HEK293 (cell line): ENCODE results near the gene ABCA7.
A peak's percentile ranks its signal among the peaks of the same experiment; 100 is the strongest.

Experiments
- CTCF ChIA-PET: fragments of 350-600 bp; formaldehyde crosslinking; extraction: SDS; loops from one replicate; lab custom pipeline; 2021; ENCODE audit warnings: antibody characterized with exemption; lab: Yijun Ruan, JAX
- POLR2A ChIA-PET: fragments of 300-600 bp; formaldehyde crosslinking; extraction: SDS; loops from one replicate; lab custom pipeline; 2020; ENCODE audit warnings: antibody characterized with exemption, inconsistent platforms; lab: Yijun Ruan, JAX
- H3K27ac ChIP-seq: fragments of 200-500 bp; sonication (Bioruptor generic); 2 replicates; pipeline ENCODE4 v1.5.1; 2014; ENCODE audit warnings: low read depth, low read length, control low read depth, inconsistent platforms; ENCODE audit errors: extremely low read depth
- H3K36me3 ChIP-seq, 2 experiments: fragments of 200-500 bp in 1 of 2; sonication (Bioruptor generic) in 1 of 2; 1 replicate in 1 of 2; 2 replicates in 1 of 2; pipeline ENCODE4 v1.5.1; 2014 to 2017; ENCODE audit warnings: inconsistent platforms in 2 of 2, low read length in 2 of 2; ENCODE audit not compliant: control insufficient read depth in 2 of 2, insufficient read depth in 1 of 2
- H3K4me1 ChIP-seq: fragments of 200-500 bp; sonication (Bioruptor generic); 2 replicates; pipeline ENCODE4 v1.5.1; 2014; ENCODE audit warnings: mild to moderate bottlenecking, low read length, inconsistent platforms; ENCODE audit not compliant: control insufficient read depth, insufficient read depth
- H3K4me3 ChIP-seq: 2 replicates; pipeline ENCODE4 v1.5.1; 2011; ENCODE audit warnings: low read depth, mild to moderate bottlenecking, control low read depth, low read length, moderate library complexity
- H3K9me3 ChIP-seq: fragments of 200-500 bp; sonication (Bioruptor generic); 2 replicates; pipeline ENCODE4 v1.5.1; 2014; ENCODE audit warnings: low read depth, low read length, inconsistent platforms; ENCODE audit not compliant: control insufficient read depth, insufficient read depth
- EGR2 ChIP-seq: fragments of 450-650 bp; formaldehyde crosslinking; IDR thresholded peaks from 2 replicates; pipeline ENCODE4 v1.5.1; 2016; ENCODE audit warnings: low read depth, missing biosample characterization, missing genetic modification characterization
- HOXC10 ChIP-seq: sonication (generic); formaldehyde crosslinking; IDR thresholded peaks from 2 replicates; pipeline ENCODE4 v1.8.1; 2023; ENCODE audit warnings: mild to moderate bottlenecking, missing genetic modification reagents
- KLF8 ChIP-seq: fragments of 450-650 bp; formaldehyde crosslinking; IDR thresholded peaks from 2 replicates; pipeline ENCODE4 v1.5.1; 2016; ENCODE audit warnings: missing biosample characterization, missing genetic modification characterization
- PRDM1 ChIP-seq: fragments of 450-650 bp; formaldehyde crosslinking; IDR thresholded peaks from 2 replicates; pipeline ENCODE4; 2016; ENCODE audit warnings: missing biosample characterization, missing genetic modification characterization
- RBAK ChIP-seq: fragments of 450-650 bp; formaldehyde crosslinking; IDR thresholded peaks from 2 replicates; pipeline ENCODE4 v1.5.1; 2016; ENCODE audit warnings: missing biosample characterization, missing genetic modification characterization
- SCRT1 ChIP-seq: fragments of 450-650 bp; formaldehyde crosslinking; IDR thresholded peaks from 2 replicates; pipeline ENCODE4 v1.5.1; 2016; ENCODE audit warnings: missing biosample characterization, missing genetic modification characterization, borderline replicate concordance
- SP7 ChIP-seq: fragments of 450-650 bp; formaldehyde crosslinking; IDR thresholded peaks from 2 replicates; pipeline ENCODE4 v1.5.1; 2016; ENCODE audit warnings: missing biosample characterization, missing genetic modification characterization
- TRIM28 ChIP-seq: IDR thresholded peaks from 2 replicates; pipeline ENCODE4 v1.6.1; 2011; ENCODE audit warnings: low read length, control low read depth, borderline replicate concordance
- WT1 ChIP-seq: fragments of 450-650 bp; formaldehyde crosslinking; IDR thresholded peaks from 2 replicates; pipeline ENCODE4 v1.5.1; 2016; ENCODE audit warnings: missing biosample characterization, missing genetic modification characterization
- ZFHX2 ChIP-seq: fragments of 450-650 bp; formaldehyde crosslinking; conservative IDR thresholded peaks from 2 replicates; pipeline ENCODE4 v1.5.1; 2016; ENCODE audit warnings: missing biosample characterization, missing genetic modification characterization
- ZNF155 ChIP-seq: fragments of 450-650 bp; formaldehyde crosslinking; IDR thresholded peaks from 2 replicates; pipeline ENCODE4 v1.5.1; 2016; ENCODE audit warnings: missing biosample characterization, missing genetic modification characterization
- ZNF19 ChIP-seq: fragments of 450-650 bp; formaldehyde crosslinking; IDR thresholded peaks from 2 replicates; pipeline ENCODE4; 2016; ENCODE audit warnings: missing biosample characterization, missing genetic modification characterization, low read depth
- ZNF239 ChIP-seq: fragments of 450-650 bp; formaldehyde crosslinking; IDR thresholded peaks from 2 replicates; pipeline ENCODE4 v1.5.1; 2016; ENCODE audit warnings: missing biosample characterization, missing genetic modification characterization
- ZNF266 ChIP-seq: fragments of 450-650 bp; formaldehyde crosslinking; IDR thresholded peaks from 2 replicates; pipeline ENCODE4 v1.5.1; 2016; ENCODE audit warnings: missing biosample characterization, missing genetic modification characterization, low read depth
- ZNF350 ChIP-seq: fragments of 450-650 bp; formaldehyde crosslinking; IDR thresholded peaks from 2 replicates; pipeline ENCODE4 v1.5.0; 2017; ENCODE audit warnings: missing biosample characterization, mild to moderate bottlenecking, missing genetic modification characterization
- ZNF600 ChIP-seq: fragments of 450-650 bp; formaldehyde crosslinking; IDR thresholded peaks from 2 replicates; pipeline ENCODE4 v1.5.1; 2016; ENCODE audit warnings: missing biosample characterization, missing genetic modification characterization
- ZNF670 ChIP-seq: fragments of 450-650 bp; formaldehyde crosslinking; IDR thresholded peaks from 2 replicates; pipeline ENCODE4 v1.5.1; 2016; ENCODE audit warnings: missing biosample characterization, missing genetic modification characterization, low read depth
- ZXDB ChIP-seq: fragments of 450-650 bp; formaldehyde crosslinking; IDR thresholded peaks from 2 replicates; pipeline ENCODE4 v1.5.1; 2016; ENCODE audit warnings: missing biosample characterization, missing genetic modification characterization
- TF ChIP-seq, protein P1 (sequence below): fragments of 450-650 bp; formaldehyde crosslinking; IDR thresholded peaks from 2 replicates; pipeline ENCODE4 v1.5.1; 2016; ENCODE audit warnings: missing biosample characterization, missing genetic modification characterization
- TF ChIP-seq, protein P2 (sequence below): fragments of 450-650 bp; IDR thresholded peaks from 2 replicates; pipeline ENCODE4 v1.5.1; 2018; ENCODE audit warnings: missing biosample characterization, missing genetic modification characterization

Gene ABCA7

DNA sequence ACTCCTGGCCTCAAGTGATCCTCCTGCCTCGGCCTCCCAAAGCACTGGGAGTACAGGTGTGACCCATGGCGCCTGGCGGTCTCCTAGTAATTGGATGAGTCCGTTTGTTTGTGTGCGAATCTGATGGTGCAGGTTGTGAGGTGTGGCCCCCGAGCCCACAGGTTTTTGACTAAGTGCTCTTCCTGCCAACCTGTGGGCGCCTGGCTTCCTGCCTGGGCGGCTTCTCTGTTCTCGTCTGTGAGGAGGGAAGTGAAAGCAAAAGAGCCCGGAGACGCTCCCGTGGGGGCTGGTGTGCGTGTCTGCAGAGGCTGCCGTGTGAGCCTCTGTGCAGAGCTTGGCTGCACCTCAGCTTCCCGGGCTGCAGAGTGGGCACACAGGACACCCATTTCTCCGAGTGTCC, 37.0 kb downstream of the ABCA7 start:
- Histone ChIP-seq H3K27ac (no peak overlapping the region), H3K9me3 (no peaks in the 10 kb centered on the region), H3K4me3 (no peak overlapping the region), H3K4me1 (no peaks in the 10 kb centered on the region), H3K36me3 (no peaks in the 10 kb centered on the region)
- ChIA-PET CTCF (interaction anchor here (0.6 to 1.4 kb wide), 2 partner anchors 12 to 16 kb away, joined by 4 read pairs; no protein-coding TSS in a partner anchor), POLR2A (no interaction called here)
- TF ChIP-seq ZFHX2 (tag by site-specific recombination) (0 out of 2 replicates have a peak, but pooled peaks have one; percentile 10), KLF8 (tag by site-specific recombination) (no peak), EGR2 (peak; percentile 37; the same call in 1 of the 2 replicates), PRDM1 (tag by site-specific recombination) (no peak), HOXC10 (CRISPR knock-in tag) (no peak), TRIM28 (no peak), ZNF19 (no peak), SP7 (tag by site-specific recombination) (no peak), ZNF155 (tag by site-specific recombination) (no peak), WT1 (no peak), RBAK (tag by site-specific recombination) (no peak), ZNF670 (no peak), ZNF350 (no peak), ZNF266 (tag by site-specific recombination) (no peak), SCRT1 (tag by site-specific recombination) (0 out of 2 replicates have a peak, but pooled peaks have one; percentile 30)
- TF ChIP-seq, protein P1, sequence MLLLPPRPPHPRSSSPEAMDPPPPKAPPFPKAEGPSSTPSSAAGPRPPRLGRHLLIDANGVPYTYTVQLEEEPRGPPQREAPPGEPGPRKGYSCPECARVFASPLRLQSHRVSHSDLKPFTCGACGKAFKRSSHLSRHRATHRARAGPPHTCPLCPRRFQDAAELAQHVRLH, result no peak
- TF ChIP-seq, protein P2, sequence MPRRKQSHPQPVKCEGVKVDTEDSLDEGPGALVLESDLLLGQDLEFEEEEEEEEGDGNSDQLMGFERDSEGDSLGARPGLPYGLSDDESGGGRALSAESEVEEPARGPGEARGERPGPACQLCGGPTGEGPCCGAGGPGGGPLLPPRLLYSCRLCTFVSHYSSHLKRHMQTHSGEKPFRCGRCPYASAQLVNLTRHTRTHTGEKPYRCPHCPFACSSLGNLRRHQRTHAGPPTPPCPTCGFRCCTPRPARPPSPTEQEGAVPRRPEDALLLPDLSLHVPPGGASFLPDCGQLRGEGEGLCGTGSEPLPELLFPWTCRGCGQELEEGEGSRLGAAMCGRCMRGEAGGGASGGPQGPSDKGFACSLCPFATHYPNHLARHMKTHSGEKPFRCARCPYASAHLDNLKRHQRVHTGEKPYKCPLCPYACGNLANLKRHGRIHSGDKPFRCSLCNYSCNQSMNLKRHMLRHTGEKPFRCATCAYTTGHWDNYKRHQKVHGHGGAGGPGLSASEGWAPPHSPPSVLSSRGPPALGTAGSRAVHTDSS (tag by site-specific recombination), result no peak

DNA sequence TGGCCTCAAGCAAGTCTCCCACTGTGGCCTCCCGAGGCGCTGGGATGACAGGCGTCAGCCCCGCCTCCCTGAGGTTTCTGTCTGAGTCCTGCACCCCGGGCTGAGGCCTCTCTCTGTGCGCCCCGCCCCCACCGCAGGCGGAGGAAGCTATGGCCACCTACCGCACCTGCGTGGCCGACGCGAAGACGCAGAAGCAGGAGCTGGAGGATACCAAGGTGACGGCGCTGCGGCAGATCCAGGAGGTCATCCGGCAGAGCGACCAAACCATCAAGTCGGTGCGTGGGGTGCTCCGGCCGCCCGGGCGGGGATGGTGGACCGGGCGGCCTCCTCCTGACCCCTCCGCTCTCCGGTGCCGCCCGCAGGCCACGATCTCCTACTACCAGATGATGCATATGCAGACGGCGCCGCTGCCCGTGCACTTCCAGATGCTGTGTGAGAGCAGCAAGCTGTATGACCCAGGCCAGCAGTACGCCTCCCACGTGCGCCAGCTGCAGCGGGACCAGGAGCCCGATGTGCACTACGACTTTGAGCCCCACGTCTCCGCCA, 39.7 kb downstream of the ABCA7 start:
- H3K27ac ChIP-seq, result no peak overlapping the region
- no peaks in the 10 kb centered on the region for H3K4me1 ChIP-seq
- H3K36me3 ChIP-seq, result peaks cover 0 to 5% of the 10 kb centered on the region in 2 experiments; a peak in 1 of 3 replicates
- no peak for TF ChIP-seq HOXC10 (CRISPR knock-in tag)
- TF ChIP-seq ZXDB (tag by site-specific recombination), result no peak
- ChIA-PET CTCF (no interaction called here), POLR2A (no interaction called here)
- H3K4me3 ChIP-seq, result no peak overlapping the region
- no peaks in the 10 kb centered on the region for H3K9me3 ChIP-seq

DNA sequence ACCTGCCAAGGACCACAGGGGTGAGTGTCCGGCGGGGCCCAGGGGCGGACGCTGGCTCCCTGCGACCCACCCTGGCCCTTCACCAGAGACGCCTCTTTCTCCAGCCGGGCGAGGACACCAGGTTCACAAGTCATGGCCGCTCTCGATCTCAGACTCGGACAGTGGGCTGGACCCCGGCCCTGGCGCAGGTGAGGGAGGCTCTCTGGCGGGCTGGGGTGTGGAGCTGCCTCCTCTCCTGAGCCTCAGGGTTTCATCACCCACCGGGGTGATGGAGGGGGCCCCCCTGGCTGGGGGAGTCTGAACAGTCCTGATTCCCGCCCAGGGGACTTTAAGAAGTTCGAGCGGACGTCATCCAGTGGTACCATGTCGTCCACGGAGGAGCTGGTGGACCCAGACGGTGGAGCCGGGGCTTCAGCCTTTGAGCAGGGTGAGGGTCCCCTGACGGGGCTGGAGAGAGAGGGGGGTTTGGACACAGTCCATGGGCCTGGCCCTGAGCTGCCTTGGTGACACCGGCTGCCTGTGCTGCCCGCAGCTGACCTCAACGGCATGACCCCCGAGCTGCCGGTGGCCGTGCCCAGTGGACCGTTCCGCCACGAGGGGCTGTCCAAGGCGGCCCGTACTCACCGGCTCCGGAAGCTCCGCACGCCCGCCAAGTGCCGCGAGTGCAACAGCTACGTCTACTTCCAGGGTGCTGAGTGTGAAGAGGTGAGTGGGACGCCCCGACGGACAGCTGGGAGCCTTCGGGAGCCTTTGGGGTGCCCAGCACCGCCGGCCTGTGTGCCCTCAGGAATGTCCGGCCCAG, 40.7 kb downstream of the ABCA7 start:
- peak; percentile 36; the same call in 1 of the 2 replicates for TF ChIP-seq ZNF600 (tag by site-specific recombination)
- no peak for TF ChIP-seq ZNF239 (tag by site-specific recombination)
- TF ChIP-seq, all 188 proteins: peak for 1
- Histone ChIP-seq H3K4me3 (no peak overlapping the region), H3K27ac (no peak overlapping the region), H3K36me3 (peaks cover 0 to 5% of the 10 kb centered on the region in 2 experiments; a peak in 1 of 3 replicates), H3K4me1 (no peaks in the 10 kb centered on the region), H3K9me3 (no peaks in the 10 kb centered on the region)
- CTCF ChIA-PET, result interaction anchor here (0.5 to 0.6 kb wide), 2 partner anchors 22 to 1244 kb away, joined by 3 read pairs; no protein-coding TSS in a partner anchor
- POLR2A ChIA-PET, result interaction anchor here (0.7 to 1.9 kb wide), 3 partner anchors 8 to 23 kb away, joined by 3 to 5 read pairs (median 3); partner anchors contain the start of gene GPX4
